HepG2 (cell line): ENCODE data around the gene IGF2. TPM values are rescaled to one million over a fixed set of nuclear protein-coding genes. Genes with fewer than 3 reads are reported as not detected.

ENCODE experiments used
- AKAP8 ChIP-seq: sonication (generic); formaldehyde crosslinking; IDR thresholded peaks from 2 replicates; pipeline ENCODE4 v1.5.1; 2020; ENCODE audit warnings: mild to moderate bottlenecking, missing genetic modification reagents
- CREBL2 ChIP-seq: sonication (generic); formaldehyde crosslinking; IDR thresholded peaks from 2 replicates; pipeline ENCODE4 v1.8.1; 2023; ENCODE audit warnings: missing genetic modification reagents, mild to moderate bottlenecking, borderline replicate concordance
- DNMT1 ChIP-seq: sonication (generic); formaldehyde crosslinking; IDR thresholded peaks from 2 replicates; pipeline ENCODE4 v1.5.1; 2020; ENCODE audit warnings: mild to moderate bottlenecking, missing genetic modification reagents
- GMEB2 ChIP-seq: IDR thresholded peaks from 2 replicates; pipeline ENCODE4 v1.6.1; 2016; ENCODE audit warnings: missing biosample characterization, missing genetic modification reagents, low read depth
- TBP ChIP-seq: sonication (generic); formaldehyde crosslinking; IDR thresholded peaks from 2 replicates; pipeline ENCODE4 v1.5.0; 2020; ENCODE audit warnings: missing genetic modification reagents
- TRIM24 ChIP-seq: sonication (generic); formaldehyde crosslinking; IDR thresholded peaks from 2 replicates; pipeline ENCODE4 v1.8.0; 2022; ENCODE audit warnings: mild to moderate bottlenecking, missing genetic modification reagents
- ZBTB2 ChIP-seq: sonication (generic); formaldehyde crosslinking; IDR thresholded peaks from 2 replicates; pipeline ENCODE4 v1.8.0; 2022; ENCODE audit warnings: low read depth, missing genetic modification reagents
- ZBTB20 ChIP-seq: sonication (generic); formaldehyde crosslinking; IDR thresholded peaks from 2 replicates; pipeline ENCODE4 v1.8.1; 2023; ENCODE audit warnings: missing genetic modification reagents, low read depth, mild to moderate bottlenecking, borderline replicate concordance
- ZBTB4 ChIP-seq: sonication (generic); formaldehyde crosslinking; IDR thresholded peaks from 2 replicates; pipeline ENCODE4 v1.4.0; 2020; ENCODE audit warnings: missing genetic modification reagents, mild to moderate bottlenecking, borderline replicate concordance
- ZGPAT ChIP-seq: IDR thresholded peaks from 2 replicates; pipeline ENCODE4 v1.6.1; 2016; ENCODE audit warnings: mild to moderate bottlenecking
- ZMAT3 ChIP-seq: sonication (generic); formaldehyde crosslinking; conservative IDR thresholded peaks from 2 replicates; pipeline ENCODE4 v1.7.0; 2021; ENCODE audit warnings: missing genetic modification reagents
- ZNF354B ChIP-seq: sonication (generic); formaldehyde crosslinking; IDR thresholded peaks from 2 replicates; pipeline ENCODE4 v1.8.0; 2022; ENCODE audit warnings: mild to moderate bottlenecking, missing genetic modification reagents
- ZNF569 ChIP-seq: sonication (generic); formaldehyde crosslinking; IDR thresholded peaks from 2 replicates; pipeline ENCODE4 v1.5.0; 2020; ENCODE audit warnings: mild to moderate bottlenecking, missing genetic modification reagents, moderate library complexity, borderline replicate concordance
- ZNF614 ChIP-seq: IDR thresholded peaks from 2 replicates; pipeline ENCODE4 v1.6.1; 2018; ENCODE audit warnings: missing biosample characterization, missing genetic modification reagents, inconsistent platforms, borderline replicate concordance
- ZNF678 ChIP-seq: sonication (generic); formaldehyde crosslinking; IDR thresholded peaks from 2 replicates; pipeline ENCODE4 v1.4.0; 2020; ENCODE audit warnings: mild to moderate bottlenecking, missing genetic modification reagents
- ZNF879 ChIP-seq: sonication (generic); formaldehyde crosslinking; IDR thresholded peaks from 2 replicates; pipeline ENCODE4 v1.8.1; 2023; ENCODE audit warnings: missing genetic modification reagents
- polyA plus RNA-seq, 8 experiments: library from polyadenylated mRNA; depleted of rRNA in 3 of 8; stranded (reverse) in 7 of 8; unstranded in 1 of 8; fragments of >200 nt; fragmentation: Illumina TruSeq in 4 of 8; extraction: Trizol in 4 of 8; gene quantifications; 2 replicates each; pipeline versions ENCODE4 v1.2.1 to v1.2.3, GENCODE V29; 2011 to 2016; ENCODE audit warnings: low read depth in 4 of 8, missing spikeins in 1 of 8, mixed read lengths in 1 of 8; ENCODE audit not compliant: insufficient read depth in 1 of 8
- total RNA-seq, 5 experiments: library from RNA; depleted of rRNA; stranded (reverse); fragments of >200 nt; fragmentation: Illumina TruSeq; extraction: Trizol; gene quantifications; 2 replicates each; pipeline ENCODE4 v1.2.3, GENCODE V29; 2016; ENCODE audit warnings: low read depth in 1 of 5

The IGF2 gene
- total and polyA plus RNA-seq, 2 of the 13 experiments (the other 11 are each of a cell fraction or from before 2014, with no cell fraction given) = 79.1 to 254 TPM

GRCh38 chr11:2128511-2129307 is 10.5 kb downstream of the IGF2 start (continued):
- TF ChIP-seq ZGPAT (CRISPR knock-in tag) (peak; percentile 64), CREBL2 (no peak), GMEB2 (CRISPR knock-in tag) (no peak), ZNF354B (CRISPR knock-in tag) (peak; percentile 42; the same call in 1 of the 2 replicates), ZNF569 (CRISPR knock-in tag) (peak; percentile 89), ZBTB20 (CRISPR knock-in tag) (peak; percentile 47; the same call in 1 of the 2 replicates), DNMT1 (CRISPR knock-in tag) (0 out of 2 replicates have a peak, but pooled peaks have one; percentile 50), ZMAT3 (CRISPR knock-in tag) (0 out of 2 replicates have a peak, but pooled peaks have one; percentile 39), TBP (CRISPR knock-in tag) (no peak), AKAP8 (CRISPR knock-in tag) (peak; percentile 98), ZNF879 (CRISPR knock-in tag) (peak; percentile 85; the same call in 1 of the 2 replicates), ZBTB2 (CRISPR knock-in tag) (peak; percentile 51; the same call in 1 of the 2 replicates), ZBTB4 (CRISPR knock-in tag) (no peak), ZNF614 (CRISPR knock-in tag) (no peak), TRIM24 (CRISPR knock-in tag) (no peak), ZNF678 (no peak; the same call in 1 of the 2 replicates)
